ENCODE measurements around the gene MAGEA4.
A peak's percentile ranks its signal among the peaks of the same experiment; 100 is the strongest.

The MAGEA4 gene

DNA sequence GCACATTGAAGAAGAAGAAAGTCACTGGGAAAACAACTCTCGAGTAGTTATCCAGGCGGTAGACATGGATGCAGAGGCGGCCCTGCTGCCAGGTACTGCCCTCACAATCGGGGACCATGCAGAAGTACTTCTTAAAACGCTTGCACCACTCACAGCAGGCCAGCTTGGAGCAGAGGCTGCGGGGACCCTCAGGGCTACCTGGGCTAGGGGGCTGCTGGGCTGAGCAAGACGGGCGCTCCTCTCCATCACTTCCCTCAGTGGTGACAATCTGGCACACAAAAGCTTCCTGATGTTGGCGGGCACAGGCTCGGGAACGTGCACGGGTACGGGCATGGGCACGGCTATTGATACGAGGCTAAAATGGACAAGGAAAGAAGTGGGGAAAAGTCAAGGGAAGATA is 42.0 kb downstream of the MAGEA4 start:
- TF ChIP-seq, protein P1, sequence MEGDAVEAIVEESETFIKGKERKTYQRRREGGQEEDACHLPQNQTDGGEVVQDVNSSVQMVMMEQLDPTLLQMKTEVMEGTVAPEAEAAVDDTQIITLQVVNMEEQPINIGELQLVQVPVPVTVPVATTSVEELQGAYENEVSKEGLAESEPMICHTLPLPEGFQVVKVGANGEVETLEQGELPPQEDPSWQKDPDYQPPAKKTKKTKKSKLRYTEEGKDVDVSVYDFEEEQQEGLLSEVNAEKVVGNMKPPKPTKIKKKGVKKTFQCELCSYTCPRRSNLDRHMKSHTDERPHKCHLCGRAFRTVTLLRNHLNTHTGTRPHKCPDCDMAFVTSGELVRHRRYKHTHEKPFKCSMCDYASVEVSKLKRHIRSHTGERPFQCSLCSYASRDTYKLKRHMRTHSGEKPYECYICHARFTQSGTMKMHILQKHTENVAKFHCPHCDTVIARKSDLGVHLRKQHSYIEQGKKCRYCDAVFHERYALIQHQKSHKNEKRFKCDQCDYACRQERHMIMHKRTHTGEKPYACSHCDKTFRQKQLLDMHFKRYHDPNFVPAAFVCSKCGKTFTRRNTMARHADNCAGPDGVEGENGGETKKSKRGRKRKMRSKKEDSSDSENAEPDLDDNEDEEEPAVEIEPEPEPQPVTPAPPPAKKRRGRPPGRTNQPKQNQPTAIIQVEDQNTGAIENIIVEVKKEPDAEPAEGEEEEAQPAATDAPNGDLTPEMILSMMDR (conservative IDR thresholded peaks at IDR 0.05; ENCODE audit: control insufficient read depth, insufficient read depth, low read depth, low read length) = no peak
- no peak overlapping the region for H3K4me3 ChIP-seq (ENCODE audit: control insufficient read depth, low read depth, low read length)
- no peak for DNase-seq (ENCODE audit: low read depth)

- DNase-seq (ENCODE audit: low read depth) = no peak
- no peak overlapping the region for H3K4me3 ChIP-seq (ENCODE audit: control insufficient read depth, low read depth, low read length)
- TF ChIP-seq, protein P1 (conservative IDR thresholded peaks at IDR 0.05; ENCODE audit: control insufficient read depth, insufficient read depth, low read depth, low read length) = no peak
These were observed 45.4 kb downstream of the MAGEA4 start for GRCh38 chrX:151958101-151958500.

DNA sequence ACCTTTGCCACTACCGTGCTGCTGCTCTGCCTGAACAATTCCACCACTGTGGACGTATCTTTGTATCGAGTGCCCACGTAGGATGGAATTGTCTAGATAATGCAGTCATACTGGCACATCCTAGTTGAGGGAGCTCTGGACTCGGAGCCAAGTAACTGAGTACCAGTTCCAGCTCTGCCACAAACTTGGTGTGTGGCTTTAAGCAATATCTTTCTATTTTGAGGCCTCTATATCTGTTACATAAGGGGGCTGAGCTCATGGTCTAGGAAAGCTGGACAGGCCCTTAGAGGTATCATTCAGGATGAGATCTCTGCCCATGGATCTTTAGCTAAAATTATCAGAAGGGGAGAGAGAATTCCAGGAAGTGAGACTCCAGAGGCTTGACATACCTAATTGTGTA is 49.3 kb downstream of the MAGEA4 start:
- no peak for DNase-seq (ENCODE audit: low read depth)
- no peak overlapping the region for H3K4me3 ChIP-seq (ENCODE audit: control insufficient read depth, low read depth, low read length)
- TF ChIP-seq, protein P1 (conservative IDR thresholded peaks at IDR 0.05; ENCODE audit: control insufficient read depth, insufficient read depth, low read depth, low read length) = no peak

DNA sequence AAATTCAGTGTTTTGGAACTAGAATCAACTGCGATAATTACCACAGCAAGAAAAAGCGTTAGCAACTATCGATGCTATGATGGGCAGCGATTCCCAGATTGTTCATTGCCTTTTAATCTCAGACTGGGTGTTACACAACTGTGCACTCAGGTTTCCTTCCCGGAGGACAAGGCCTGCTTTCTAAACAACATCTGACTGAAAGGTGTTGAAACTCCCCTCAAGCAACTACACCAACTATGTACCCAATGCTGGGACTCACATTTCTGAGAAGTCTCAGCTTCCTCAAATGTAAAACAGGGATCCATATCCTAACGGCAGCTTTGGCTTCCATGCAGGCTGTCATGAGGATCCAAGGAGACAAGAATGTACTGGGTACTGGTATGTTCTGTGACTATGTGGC is 53.5 kb downstream of the MAGEA4 start:
- DNase-seq (ENCODE audit: low read depth) = no peak
- no peak overlapping the region for H3K4me3 ChIP-seq (ENCODE audit: control insufficient read depth, low read depth, low read length)
- TF ChIP-seq, protein P1 (conservative IDR thresholded peaks at IDR 0.05; ENCODE audit: control insufficient read depth, insufficient read depth, low read depth, low read length) = no peak

- TF ChIP-seq, protein P1 (conservative IDR thresholded peaks at IDR 0.05; ENCODE audit: control insufficient read depth, insufficient read depth, low read depth, low read length) = no peak
- no peak overlapping the region for H3K4me3 ChIP-seq (ENCODE audit: control insufficient read depth, low read depth, low read length)
- no peak for DNase-seq (ENCODE audit: low read depth)
These were observed 57.3 kb downstream of the MAGEA4 start for GRCh38 chrX:151970027-151970426.

DNA sequence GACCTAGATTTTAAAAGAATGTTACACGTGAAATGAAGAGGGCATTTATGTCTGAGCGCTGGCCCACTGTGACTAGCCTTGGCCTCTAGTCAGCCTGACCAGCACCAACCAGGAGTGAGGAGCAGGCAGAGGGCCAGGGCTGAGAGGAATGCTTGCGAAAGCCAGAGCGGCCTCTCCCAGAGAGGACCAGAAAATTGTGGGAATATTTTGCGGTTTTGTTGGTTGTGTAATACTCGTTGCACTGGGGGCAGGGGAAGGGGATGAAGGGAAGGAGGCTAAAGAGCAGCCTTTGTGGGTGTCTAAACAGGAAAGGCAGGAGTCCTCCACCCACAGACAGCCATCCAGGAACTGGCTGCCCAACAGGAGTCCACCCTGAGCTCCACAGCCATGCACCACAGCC is 58.0 kb downstream of the MAGEA4 start:
- DNase-seq (ENCODE audit: low read depth) = peak; percentile 93
- TF ChIP-seq, protein P1 (conservative IDR thresholded peaks at IDR 0.05; ENCODE audit: control insufficient read depth, insufficient read depth, low read depth, low read length) = no peak
- no peak overlapping the region for H3K4me3 ChIP-seq (ENCODE audit: control insufficient read depth, low read depth, low read length)

- peak overlapping the region; percentile 51 for H3K4me3 ChIP-seq (ENCODE audit: control insufficient read depth, low read depth, low read length)
- DNase-seq (ENCODE audit: low read depth) = no peak
- TF ChIP-seq, protein P1 (conservative IDR thresholded peaks at IDR 0.05; ENCODE audit: control insufficient read depth, insufficient read depth, low read depth, low read length) = no peak
These were observed 60.5 kb downstream of the MAGEA4 start for GRCh38 chrX:151973060-151973661.
